Measurements from ENCODE around the gene TAPBPL.
A peak's percentile ranks its signal among the peaks of the same experiment; 100 is the strongest.

TAPBPL gene

GRCh38 chr12:6435961-6436715, 15.7 kb upstream of the TAPBPL start:
- no peak for DNase-seq

- DNase-seq: no peak
These were observed 14.3 kb upstream of the TAPBPL start for GRCh38 chr12:6437586-6437985.

GRCh38 chr12:6438345-6438744, 13.5 kb upstream of the TAPBPL start:
- DNase-seq: no peak

GRCh38 chr12:6440391-6440790, 11.5 kb upstream of the TAPBPL start:
- DNase-seq: peak; percentile 20

GRCh38 chr12:6442836-6443235, 9.0 kb upstream of the TAPBPL start:
- no peak for DNase-seq

- DNase-seq: no peak
These were observed 8.4 kb upstream of the TAPBPL start for GRCh38 chr12:6443361-6443983.

- DNase-seq: no peak
These were observed 7.8 kb upstream of the TAPBPL start for GRCh38 chr12:6444031-6444430.

- no peak for DNase-seq
These were observed 6.8 kb upstream of the TAPBPL start, which contains the start of gene CD27 for GRCh38 chr12:6444704-6445688. Gene CD27 (plus strand): TSS chr12:6444955. CDS start chr12:6445096, 141 bp downstream.

GRCh38 chr12:6450091-6450868, 1.6 kb upstream of the TAPBPL start:
- no peak for DNase-seq

GRCh38 chr12:6450869-6451347, 934 bp upstream of the TAPBPL start:
- DNase-seq: peak; percentile 50

- DNase-seq: peak; percentile 59
These were observed 552 bp downstream of the TAPBPL start for GRCh38 chr12:6452245-6452943.

- peak; percentile 58 for DNase-seq
These were observed 1.2 kb downstream of the TAPBPL start for GRCh38 chr12:6452944-6453630.

GRCh38 chr12:6457220-6457945, 5.5 kb downstream of the TAPBPL start:
- no peak for DNase-seq

GRCh38 chr12:6458281-6459003, 6.6 kb downstream of the TAPBPL start:
- DNase-seq: no peak

GRCh38 chr12:6459004-6459337, 7.1 kb downstream of the TAPBPL start:
- DNase-seq: no peak

- DNase-seq: no peak
These were observed 9.0 kb downstream of the TAPBPL start for GRCh38 chr12:6460751-6461371.

GRCh38 chr12:6461401-6462233, 9.8 kb downstream of the TAPBPL start:
- peak; percentile 95 for DNase-seq

Data from hematopoietic multipotent progenitor cell treated with erythropoietin and hydrocortisone succinate and interleukin-3 and kit ligand, for 4 days (in vitro differentiated cells).